Activated T-cell treated with anti-CD3 and anti-CD28 coated beads for 1 hour (primary cell): Measurements from ENCODE around the gene ARGLU1.

Source experiments
- DNase-seq: peaks from one replicate; pipeline ENCODE4 v3.0.0-alpha.2; 2020; ENCODE audit warnings: low read depth

ARGLU1 gene

DNA sequence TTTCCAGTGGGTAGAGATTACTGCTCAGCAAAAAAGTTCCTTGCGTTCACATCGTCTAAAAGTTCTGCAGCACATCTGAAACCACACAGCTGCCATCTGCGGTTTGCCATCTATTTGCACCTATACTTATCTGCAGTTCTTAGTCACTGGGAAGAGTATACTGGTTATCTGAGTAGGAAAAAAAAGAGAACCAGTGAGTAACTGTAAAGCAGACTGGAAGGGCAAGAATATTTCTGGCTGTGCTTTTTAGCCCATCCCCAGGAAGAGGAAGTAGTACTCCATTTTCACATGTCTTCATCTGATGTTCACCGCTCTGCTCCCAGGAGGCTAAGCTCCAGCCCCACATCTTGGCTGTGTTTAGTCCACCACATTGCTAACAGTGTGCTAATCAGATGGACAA lies 68.0 kb downstream of the ARGLU1 start:
- DNase-seq, result no peak

GRCh38 chr13:106499113-106499512 lies 68.8 kb downstream of the ARGLU1 start:
- no peak for DNase-seq

- no peak for DNase-seq
Measured at GRCh38 chr13:106498571-106498970, 69.4 kb downstream of the ARGLU1 start.

- no peak for DNase-seq
Measured at GRCh38 chr13:106498158-106498557, 69.8 kb downstream of the ARGLU1 start.

- no peak for DNase-seq
Measured at GRCh38 chr13:106497079-106497478, 70.9 kb downstream of the ARGLU1 start.

- no peak for DNase-seq
Measured at GRCh38 chr13:106496072-106496997, 71.6 kb downstream of the ARGLU1 start.

- no peak for DNase-seq
Measured at GRCh38 chr13:106494936-106495335, 73.0 kb downstream of the ARGLU1 start.

GRCh38 chr13:106494506-106494905 lies 73.4 kb downstream of the ARGLU1 start:
- no peak for DNase-seq

- no peak for DNase-seq
Measured at GRCh38 chr13:106493533-106494220, 74.3 kb downstream of the ARGLU1 start.

DNA sequence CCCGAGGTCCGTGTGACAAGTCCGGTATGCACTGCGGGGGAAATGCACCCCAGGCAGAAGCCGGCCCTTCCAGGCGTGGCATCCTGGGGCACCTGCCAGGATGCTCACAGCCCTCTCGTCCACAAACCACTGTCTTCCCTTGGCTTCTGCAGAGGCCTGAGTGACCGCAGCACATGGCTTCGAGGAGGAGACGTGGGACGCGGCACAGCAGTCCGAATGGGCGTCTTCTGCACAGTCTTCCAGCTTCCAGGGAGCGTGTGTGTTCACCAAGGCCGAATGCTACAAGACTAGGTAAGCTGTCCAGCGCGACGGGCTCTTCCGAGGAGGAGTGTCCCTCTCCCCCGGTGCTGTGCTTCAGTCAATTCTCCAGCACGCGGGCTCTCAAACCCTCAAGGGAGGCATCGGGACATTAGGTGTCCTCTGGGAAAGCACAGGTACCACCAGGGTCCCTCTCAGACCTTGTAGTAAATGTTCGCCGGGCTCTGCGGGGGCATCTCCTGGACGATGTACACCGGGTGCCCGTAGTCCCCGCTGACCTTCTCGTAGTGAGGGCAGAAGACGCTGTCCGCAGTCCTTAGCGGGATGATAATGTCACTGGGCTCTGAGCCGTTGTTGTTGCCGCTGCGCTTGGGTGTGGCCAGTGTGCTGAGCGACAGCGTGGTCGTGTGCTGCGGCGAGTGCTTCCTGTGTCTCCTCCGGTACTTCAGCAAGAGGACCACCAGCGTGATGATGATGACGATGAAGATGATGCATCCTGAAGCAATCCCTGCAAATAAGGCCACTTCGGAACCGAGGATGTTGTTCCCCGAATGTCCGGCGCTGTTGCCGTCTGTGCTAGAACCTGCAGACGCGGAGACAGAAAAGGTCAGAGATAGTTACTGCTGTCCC lies 75.1 kb downstream of the ARGLU1 start:
- DNase-seq, result no peak

DNA sequence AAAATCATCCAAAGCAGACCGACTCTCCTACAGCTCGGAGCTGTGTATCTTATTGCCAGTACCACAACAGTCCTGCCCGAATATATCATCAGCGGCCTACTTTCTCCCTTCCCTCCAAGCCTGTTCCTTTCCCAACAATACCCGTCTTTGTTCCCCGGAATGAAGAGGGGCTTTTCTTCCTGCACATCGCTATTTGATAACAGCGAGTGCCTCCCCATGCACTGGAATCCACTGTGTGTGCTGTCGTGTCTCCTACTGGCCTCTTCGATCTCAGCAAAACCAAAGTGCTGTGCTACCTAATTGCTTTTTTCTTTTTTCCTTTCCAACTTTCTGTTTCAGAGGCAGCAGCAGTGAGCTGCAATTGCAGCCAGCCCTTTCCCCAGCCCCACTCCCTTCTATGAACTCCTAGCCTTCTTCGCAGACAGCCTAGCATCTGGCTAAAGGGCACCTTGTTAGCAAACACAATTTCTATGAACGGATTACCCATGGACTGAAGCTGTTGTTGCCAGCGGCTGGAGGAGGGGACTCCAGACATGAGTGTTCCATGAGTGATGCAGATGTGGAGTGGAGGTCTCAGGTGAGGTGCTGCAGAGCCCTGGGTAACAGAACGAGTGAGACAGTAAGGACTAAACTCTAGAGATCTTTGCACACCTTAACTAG lies 75.9 kb downstream of the ARGLU1 start:
- DNase-seq, result no peak
